Effector memory CD4-positive, alpha-beta T cell (primary cell): ENCODE results near the gene SLC4A8.
A peak's percentile ranks its signal among the peaks of the same experiment; 100 is the strongest.

Experiments
- DNase-seq, 3 donors: peaks; one replicate each; pipeline ENCODE4 v3.0.0-alpha.2; 2020
- H3K27ac ChIP-seq: 2 replicates; pipeline ENCODE4 v1.7.0; 2013; ENCODE audit warnings: mild to moderate bottlenecking, low read length, moderate library complexity; ENCODE audit not compliant: insufficient read depth, poor library complexity, severe bottlenecking
- H3K27me3 ChIP-seq: replicated peaks from 2 replicates; pipeline ENCODE4 v1.7.0; 2013; ENCODE audit warnings: mild to moderate bottlenecking, low read length; ENCODE audit not compliant: insufficient read depth, control insufficient read depth, poor library complexity, severe bottlenecking
- H3K36me3 ChIP-seq: 2 replicates; pipeline ENCODE4 v1.7.0; 2013; ENCODE audit warnings: mild to moderate bottlenecking, low read length, moderate library complexity; ENCODE audit not compliant: control insufficient read depth, insufficient read depth
- H3K4me1 ChIP-seq: 2 replicates; pipeline ENCODE4 v1.7.0; 2013; ENCODE audit warnings: low read length, mild to moderate bottlenecking; ENCODE audit not compliant: control insufficient read depth, insufficient read depth, poor library complexity, severe bottlenecking
- H3K4me3 ChIP-seq: 2 replicates; pipeline ENCODE4 v1.7.0; 2013; ENCODE audit warnings: low read length, low read depth, mild to moderate bottlenecking; ENCODE audit not compliant: insufficient read depth, poor library complexity, severe bottlenecking
- H3K9me3 ChIP-seq: 2 replicates; pipeline ENCODE4 v1.7.0; 2013; ENCODE audit warnings: mild to moderate bottlenecking, low read length, moderate library complexity; ENCODE audit not compliant: control insufficient read depth

The SLC4A8 gene

DNA sequence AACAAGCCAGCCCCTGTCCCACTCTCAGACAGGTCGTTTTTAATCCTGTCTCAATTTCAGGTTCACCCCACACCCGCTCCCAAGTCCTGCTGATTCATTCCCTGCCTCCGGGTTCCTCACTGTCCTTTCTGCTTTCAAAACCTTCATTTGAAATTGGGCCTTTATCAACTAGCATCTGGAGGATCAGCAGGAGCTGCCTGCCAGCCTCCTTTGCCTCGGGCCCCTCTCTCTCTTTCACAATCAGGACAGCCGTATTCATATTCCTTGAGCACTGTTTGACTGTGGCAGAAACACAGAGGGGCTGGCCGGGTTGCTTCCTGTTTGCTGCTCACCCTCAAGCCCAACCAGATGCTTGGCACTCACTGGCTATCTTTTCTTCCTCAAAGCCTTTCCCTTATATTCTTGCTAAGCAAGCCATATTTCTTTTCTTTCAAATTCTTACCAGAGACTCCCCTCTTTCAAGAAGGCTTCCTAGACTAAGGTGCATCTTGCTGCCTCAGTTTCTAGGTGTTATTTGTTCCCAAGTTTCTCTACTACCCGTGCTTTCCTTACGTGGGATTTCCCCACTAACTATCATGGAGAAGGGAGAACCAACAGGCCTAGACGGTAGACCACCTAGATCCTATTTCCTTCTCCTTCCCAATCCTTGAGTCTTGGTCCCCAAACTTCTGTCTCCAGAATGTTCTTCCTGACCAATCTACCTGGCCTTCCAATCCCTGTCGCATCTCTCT, 36.4 kb upstream of the SLC4A8 start:
- no peaks in the 10 kb centered on the region for H3K9me3 ChIP-seq
- H3K36me3 ChIP-seq: no peaks in the 10 kb centered on the region
- H3K4me3 ChIP-seq: no peak overlapping the region
- no peak overlapping the region for H3K27ac ChIP-seq
- DNase-seq: no peak
- H3K27me3 ChIP-seq: no peaks in the 10 kb centered on the region
- H3K4me1 ChIP-seq: peaks cover 38% of the 10 kb centered on the region

GRCh38 chr12:51388846-51389245, 35.8 kb upstream of the SLC4A8 start:
- no peak for DNase-seq
- Histone ChIP-seq H3K4me1 (peaks cover 38% of the 10 kb centered on the region), H3K9me3 (no peaks in the 10 kb centered on the region), H3K36me3 (no peaks in the 10 kb centered on the region), H3K4me3 (no peak overlapping the region), H3K27ac (no peak overlapping the region), H3K27me3 (no peaks in the 10 kb centered on the region)

DNA sequence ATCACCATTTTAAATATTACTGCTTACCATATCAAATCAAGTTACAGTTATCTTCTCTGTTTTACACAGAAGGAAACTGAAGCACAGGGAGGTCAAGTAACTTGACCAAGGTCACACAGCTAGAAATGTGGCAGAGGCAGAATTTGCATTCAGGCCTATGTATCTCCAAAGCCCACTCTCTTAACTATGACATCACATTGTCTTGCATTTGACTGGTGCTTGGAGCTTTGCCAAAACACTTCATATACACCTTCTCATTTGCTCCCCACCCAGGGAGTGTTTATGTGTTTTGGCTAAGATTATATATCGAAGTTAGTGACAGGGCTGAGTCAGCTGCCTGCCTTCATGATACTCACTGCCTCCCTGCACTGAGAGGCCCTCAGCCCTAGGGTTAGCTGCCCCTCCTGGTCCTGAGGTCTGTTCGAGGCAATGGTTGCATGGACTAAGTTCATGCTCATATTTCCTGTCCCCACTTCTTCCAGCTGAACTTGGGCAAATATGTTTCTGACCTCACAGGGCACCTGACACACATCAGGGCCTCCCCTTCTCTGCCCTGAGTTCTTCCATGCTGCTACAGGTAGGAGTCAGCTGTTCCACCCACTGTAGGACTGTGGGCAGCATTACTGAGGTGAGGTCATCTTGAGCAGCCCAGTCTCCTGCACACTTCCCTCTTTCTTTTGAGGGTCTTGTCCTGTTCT, 35.2 kb upstream of the SLC4A8 start:
- peaks cover 41% of the 10 kb centered on the region for H3K4me1 ChIP-seq
- H3K27ac ChIP-seq: no peak overlapping the region
- no peaks in the 10 kb centered on the region for H3K27me3 ChIP-seq
- DNase-seq: no peak
- no peak overlapping the region for H3K4me3 ChIP-seq
- H3K36me3 ChIP-seq: no peaks in the 10 kb centered on the region
- no peaks in the 10 kb centered on the region for H3K9me3 ChIP-seq

- DNase-seq: no peak
- Histone ChIP-seq H3K36me3 (no peaks in the 10 kb centered on the region), H3K9me3 (no peaks in the 10 kb centered on the region), H3K4me1 (peaks cover 50% of the 10 kb centered on the region), H3K27me3 (no peaks in the 10 kb centered on the region), H3K4me3 (peak overlapping the region; percentile 69), H3K27ac (no peak overlapping the region)
These were observed 34.2 kb upstream of the SLC4A8 start for GRCh38 chr12:51390457-51390856.

- Histone ChIP-seq H3K4me3 (peak overlapping the region; percentile 69), H3K4me1 (peaks cover 54% of the 10 kb centered on the region), H3K27me3 (no peaks in the 10 kb centered on the region), H3K36me3 (no peaks in the 10 kb centered on the region), H3K27ac (peak overlapping the region; percentile 65), H3K9me3 (no peaks in the 10 kb centered on the region)
- no peak for DNase-seq
These were observed 33.7 kb upstream of the SLC4A8 start for GRCh38 chr12:51390891-51391282.

GRCh38 chr12:51391283-51392123, 33.1 kb upstream of the SLC4A8 start, which contains the start of gene GALNT6:
Gene GALNT6, minus strand, starts transcription at chr12:51391406. Its CDS starts 11,625 bp downstream, at chr12:51379781.
- peak within 1 kb of the TSS; percentile 69 for H3K4me3 ChIP-seq
- no peaks in the 10 kb centered on the region for H3K27me3 ChIP-seq
- peak within 1 kb of the TSS; percentile 65 for H3K27ac ChIP-seq
- H3K9me3 ChIP-seq: no peaks in the 10 kb centered on the region
- DNase-seq: peak; percentile 69 to 78 (median 73)
- no peaks in the 10 kb centered on the region for H3K36me3 ChIP-seq
- H3K4me1 ChIP-seq: peaks cover 58% of the 10 kb centered on the region

- no peak for DNase-seq
- H3K9me3 ChIP-seq: no peaks in the 10 kb centered on the region
- peaks cover 58% of the 10 kb centered on the region for H3K4me1 ChIP-seq
- H3K27me3 ChIP-seq: no peaks in the 10 kb centered on the region
- H3K36me3 ChIP-seq: no peaks in the 10 kb centered on the region
- H3K27ac ChIP-seq: no peak overlapping the region
- H3K4me3 ChIP-seq: no peak overlapping the region
These were observed 31.9 kb upstream of the SLC4A8 start for GRCh38 chr12:51392556-51393237.

GRCh38 chr12:51393676-51394545, 30.7 kb upstream of the SLC4A8 start:
- DNase-seq: peak; percentile 20 to 61 (median 34)
- Histone ChIP-seq H3K36me3 (no peaks in the 10 kb centered on the region), H3K27ac (peak overlapping the region; percentile 64), H3K4me3 (no peak overlapping the region), H3K9me3 (no peaks in the 10 kb centered on the region), H3K4me1 (peaks cover 58% of the 10 kb centered on the region), H3K27me3 (no peaks in the 10 kb centered on the region)
